ENCODE results near the gene ZDHHC19. TPM values are rescaled to one million over a fixed set of nuclear protein-coding genes. Genes with fewer than 3 reads are reported as not detected.
"Not testable (repeated sequence)": the region's sequence is repeated elsewhere in the genome, so short reads cannot be mapped to it uniquely, and the experiment has no call there.

The ZDHHC19 gene
- total RNA-seq, 1 donor from 2014 or later: not detected

GRCh38 chr3:196207159-196207832 is 3.9 kb downstream of the ZDHHC19 start:
- Histone ChIP-seq H3K27me3 (no peaks in the 10 kb centered on the region), H3K9me3 (no peaks in the 10 kb centered on the region), H3K36me3 (no peaks in the 10 kb centered on the region), H3K27ac (no peak overlapping the region), H3K4me3 (peak overlapping the region in 1 of 2 donors; percentile 28), H3K4me1 (peaks cover 5% of the 10 kb centered on the region)
- DNase-seq (ENCODE audit: extremely low spot score in 2 of 2): no peak
- TF ChIP-seq POLR2AphosphoS5 (IDR thresholded peaks at IDR 0.05; ENCODE audit: insufficient read depth in 1 of 2, low read depth in 1 of 2): no peak
- TF ChIP-seq POLR2A (IDR thresholded peaks at IDR 0.05): no peak
- TF ChIP-seq CTCF (IDR thresholded peaks at IDR 0.05): no peak
- intact Hi-C loops (cut with DNase I): no loop called here

- DNase-seq (ENCODE audit: extremely low spot score in 2 of 2); H3K4me3 ChIP-seq; H3K9me3 ChIP-seq; H3K36me3 ChIP-seq; H3K27me3 ChIP-seq; H3K4me1 ChIP-seq; H3K27ac ChIP-seq; intact Hi-C loops (cut with DNase I): not testable (repeated sequence)
Observed at GRCh38 chr3:196205442-196206205, 5.6 kb downstream of the ZDHHC19 start.

- TF ChIP-seq POLR2A (IDR thresholded peaks at IDR 0.05): no peak
- no peak for TF ChIP-seq POLR2AphosphoS5 (IDR thresholded peaks at IDR 0.05; ENCODE audit: insufficient read depth in 1 of 2, low read depth in 1 of 2)
- no peak for TF ChIP-seq CTCF (IDR thresholded peaks at IDR 0.05)
- no peak for DNase-seq (ENCODE audit: extremely low spot score in 2 of 2)
- intact Hi-C loops (cut with DNase I): no loop called here
- Histone ChIP-seq H3K4me3 (no peak overlapping the region), H3K27me3 (no peaks in the 10 kb centered on the region), H3K9me3 (no peaks in the 10 kb centered on the region), H3K36me3 (no peaks in the 10 kb centered on the region), H3K27ac (no peak overlapping the region), H3K4me1 (peaks cover 5% of the 10 kb centered on the region)
Observed at GRCh38 chr3:196203846-196204245, 7.4 kb downstream of the ZDHHC19 start.

- no peaks in the 10 kb centered on the region for H3K4me1 ChIP-seq
- DNase-seq (ENCODE audit: extremely low spot score in 2 of 2): peak in 1 of 2 donors; percentile 77
- no peaks in the 10 kb centered on the region for H3K27me3 ChIP-seq
- no peaks in the 10 kb centered on the region for H3K36me3 ChIP-seq
- no peaks in the 10 kb centered on the region for H3K9me3 ChIP-seq
- no peak overlapping the region for H3K4me3 ChIP-seq
- no peak overlapping the region for H3K27ac ChIP-seq
- TF ChIP-seq POLR2A (IDR thresholded peaks at IDR 0.05) (no peak), CTCF (IDR thresholded peaks at IDR 0.05) (no peak), POLR2AphosphoS5 (IDR thresholded peaks at IDR 0.05; ENCODE audit: insufficient read depth in 1 of 2, low read depth in 1 of 2) (no peak)
- intact Hi-C loops (cut with DNase I): no loop called here
Observed at GRCh38 chr3:196202516-196202970, 8.7 kb downstream of the ZDHHC19 start.

GRCh38 chr3:196198771-196199753 is 12.1 kb downstream of the ZDHHC19 start:
- no peaks in the 10 kb centered on the region for H3K9me3 ChIP-seq
- H3K27me3 ChIP-seq: no peaks in the 10 kb centered on the region
- no peak for TF ChIP-seq CTCF (IDR thresholded peaks at IDR 0.05)
- no peak for TF ChIP-seq POLR2AphosphoS5 (IDR thresholded peaks at IDR 0.05; ENCODE audit: insufficient read depth in 1 of 2, low read depth in 1 of 2)
- no peak for TF ChIP-seq POLR2A (IDR thresholded peaks at IDR 0.05)
- peak in 1 of 2 donors; percentile 96 for DNase-seq (ENCODE audit: extremely low spot score in 2 of 2)
- intact Hi-C loops (cut with DNase I): loop anchor here (5.0 kb wide), 1 partner anchor 127 kb away; no protein-coding TSS in a partner anchor
- no peak overlapping the region for H3K27ac ChIP-seq
- no peaks in the 10 kb centered on the region for H3K36me3 ChIP-seq
- H3K4me1 ChIP-seq: no peaks in the 10 kb centered on the region
- H3K4me3 ChIP-seq: no peak overlapping the region

Data from vagina (tissue), 2 donors.